ENCODE measurements around the gene VPS13D. TPM values are rescaled to one million over a fixed set of nuclear protein-coding genes. Genes with fewer than 3 reads are reported as not detected.

The VPS13D gene
- total RNA-seq, 1 experiment from 2014 or later: 20.2 TPM

DNA sequence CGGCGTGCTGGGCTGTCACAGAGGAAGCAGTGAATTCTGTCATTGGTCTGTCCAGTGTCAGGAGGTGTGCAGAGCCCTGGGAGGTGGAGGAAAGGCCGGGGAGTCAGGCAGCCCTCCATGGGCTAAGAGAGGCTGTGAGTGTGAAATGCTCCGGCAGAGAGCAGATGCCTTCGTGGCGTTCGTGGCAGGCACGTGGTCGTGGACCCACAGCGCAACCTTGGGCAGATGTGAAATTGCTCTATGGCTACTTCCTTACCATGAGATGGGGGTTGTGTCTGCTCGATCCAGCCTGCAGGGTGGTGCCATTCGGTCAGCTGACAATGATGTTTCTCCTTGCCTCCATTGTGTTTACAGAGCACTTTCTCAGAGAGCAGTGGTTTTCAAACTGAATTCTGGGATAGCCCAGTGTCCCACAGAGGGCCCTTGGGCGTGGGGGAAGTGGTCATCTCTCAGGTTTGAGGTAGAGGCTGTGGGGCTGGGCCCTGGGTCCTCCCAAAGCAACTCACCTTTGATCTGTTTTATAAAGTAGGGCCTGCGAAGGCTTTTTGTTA lies 35.1 kb upstream of the VPS13D start:
- H3K36me3 Mint-ChIP-seq (ENCODE audit: insufficient read depth in 1 of 3, low read depth in 3 of 3): no peaks in the 10 kb centered on the region; a peak in 1 of 7 replicates
- no peak overlapping the region for H3K4me3 Mint-ChIP-seq
- Histone ChIP-seq H3K27ac (ENCODE audit: insufficient read length, low read depth, low read length) (no peak overlapping the region), H3K4ac (ENCODE audit: low read depth, low read length) (no peak overlapping the region), H2BK12ac (ENCODE audit: insufficient read length, low read depth, low read length) (no peak overlapping the region), H3K14ac (ENCODE audit: insufficient read depth, low read length) (no peak overlapping the region), H4K91ac (ENCODE audit: insufficient read length, low read depth, low read length) (no peak overlapping the region), H4K20me1 (ENCODE audit: control insufficient read depth, insufficient read depth, insufficient read length) (no peaks in the 10 kb centered on the region), H3K56ac (ENCODE audit: insufficient read length, low read depth, low read length) (no peak overlapping the region), H2BK20ac (ENCODE audit: low read depth, low read length, poor library complexity, severe bottlenecking) (no peak overlapping the region), H2AFZ (ENCODE audit: low read length) (no peak overlapping the region), H3K9me3 (ENCODE audit: control insufficient read depth, low read depth, low read length) (no peaks in the 10 kb centered on the region), H2AK5ac (ENCODE audit: insufficient read length, low read length) (no peak overlapping the region), H3K27me3 (ENCODE audit: insufficient read depth, low read length) (no peaks in the 10 kb centered on the region), H3K79me1 (ENCODE audit: insufficient read depth, low read depth, low read length, poor library complexity, severe bottlenecking) (no peaks in the 10 kb centered on the region), H3K23me2 (ENCODE audit: insufficient read length, low read depth, low read length, poor library complexity, severe bottlenecking) (peaks cover 3% of the 10 kb centered on the region), H3K9ac (ENCODE audit: extremely low read depth, insufficient read length, low read length) (no peak overlapping the region), H2BK120ac (ENCODE audit: low read depth, low read length, poor library complexity, severe bottlenecking) (no peak overlapping the region), H4K8ac (replicated peaks; ENCODE audit: insufficient read length, low read depth, low read length) (no peak overlapping the region), H3K18ac (ENCODE audit: insufficient read length, low read depth, low read length) (no peak overlapping the region), H3K4me2 (ENCODE audit: insufficient read depth, insufficient read length, low read length) (no peak overlapping the region), H3T11ph (ENCODE audit: low read length) (no peak overlapping the region), H3K23ac (ENCODE audit: insufficient read length, low read depth, low read length) (no peak overlapping the region), H3K4me1 (ENCODE audit: insufficient read depth, low read length) (no peaks in the 10 kb centered on the region), H4K5ac (ENCODE audit: insufficient read length, low read depth, low read length) (no peak overlapping the region), H2BK5ac (ENCODE audit: insufficient read length, low read length) (no peak overlapping the region), H2BK15ac (ENCODE audit: low read depth, low read length) (no peak overlapping the region), H3K79me2 (ENCODE audit: insufficient read depth, low read length) (no peaks in the 10 kb centered on the region)
- H3K27me3 Mint-ChIP-seq (ENCODE audit: low read depth): peaks cover 3% of the 10 kb centered on the region
- peaks cover 5 to 21% of the 10 kb centered on the region in 2 experiments for H3K4me1 Mint-ChIP-seq
- no peak overlapping the region for H3K27ac Mint-ChIP-seq
- TF ChIP-seq, protein P1, sequence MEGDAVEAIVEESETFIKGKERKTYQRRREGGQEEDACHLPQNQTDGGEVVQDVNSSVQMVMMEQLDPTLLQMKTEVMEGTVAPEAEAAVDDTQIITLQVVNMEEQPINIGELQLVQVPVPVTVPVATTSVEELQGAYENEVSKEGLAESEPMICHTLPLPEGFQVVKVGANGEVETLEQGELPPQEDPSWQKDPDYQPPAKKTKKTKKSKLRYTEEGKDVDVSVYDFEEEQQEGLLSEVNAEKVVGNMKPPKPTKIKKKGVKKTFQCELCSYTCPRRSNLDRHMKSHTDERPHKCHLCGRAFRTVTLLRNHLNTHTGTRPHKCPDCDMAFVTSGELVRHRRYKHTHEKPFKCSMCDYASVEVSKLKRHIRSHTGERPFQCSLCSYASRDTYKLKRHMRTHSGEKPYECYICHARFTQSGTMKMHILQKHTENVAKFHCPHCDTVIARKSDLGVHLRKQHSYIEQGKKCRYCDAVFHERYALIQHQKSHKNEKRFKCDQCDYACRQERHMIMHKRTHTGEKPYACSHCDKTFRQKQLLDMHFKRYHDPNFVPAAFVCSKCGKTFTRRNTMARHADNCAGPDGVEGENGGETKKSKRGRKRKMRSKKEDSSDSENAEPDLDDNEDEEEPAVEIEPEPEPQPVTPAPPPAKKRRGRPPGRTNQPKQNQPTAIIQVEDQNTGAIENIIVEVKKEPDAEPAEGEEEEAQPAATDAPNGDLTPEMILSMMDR (conservative IDR thresholded peaks at IDR 0.05): no peak
- H3K9me3 Mint-ChIP-seq: no peaks in the 10 kb centered on the region
- DNase-seq: no peak
- WGBS (ENCODE audit: extremely low coverage, insufficient read length, low lambda C conversion rate): no CpG with 5 or more reads among the region's 14 CpGs

Measured in H9 (cell line).